Measurements from ENCODE around the gene MAP3K3.

The MAP3K3 gene

DNA sequence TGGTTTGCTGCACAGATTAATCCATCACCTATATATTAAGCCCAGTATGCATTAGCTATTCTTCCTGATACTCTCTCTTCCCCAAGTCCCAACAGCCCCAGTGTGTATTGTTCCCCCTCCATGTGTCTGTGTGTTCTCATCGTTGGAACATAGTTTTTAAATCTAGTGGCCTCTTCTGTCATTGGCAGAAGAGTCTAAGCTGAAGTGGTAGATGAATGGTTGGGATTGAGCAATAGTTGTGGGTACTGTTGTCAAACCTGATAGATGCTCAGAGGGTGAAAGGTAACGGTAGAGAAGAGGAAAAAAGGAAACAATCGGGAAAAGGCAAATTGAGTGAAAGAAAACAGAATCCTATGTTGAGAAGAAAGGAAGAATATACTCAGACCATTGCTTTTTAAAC, 29.9 kb downstream of the MAP3K3 start:
- DNase-seq (ENCODE audit: low read depth): no peak

DNA sequence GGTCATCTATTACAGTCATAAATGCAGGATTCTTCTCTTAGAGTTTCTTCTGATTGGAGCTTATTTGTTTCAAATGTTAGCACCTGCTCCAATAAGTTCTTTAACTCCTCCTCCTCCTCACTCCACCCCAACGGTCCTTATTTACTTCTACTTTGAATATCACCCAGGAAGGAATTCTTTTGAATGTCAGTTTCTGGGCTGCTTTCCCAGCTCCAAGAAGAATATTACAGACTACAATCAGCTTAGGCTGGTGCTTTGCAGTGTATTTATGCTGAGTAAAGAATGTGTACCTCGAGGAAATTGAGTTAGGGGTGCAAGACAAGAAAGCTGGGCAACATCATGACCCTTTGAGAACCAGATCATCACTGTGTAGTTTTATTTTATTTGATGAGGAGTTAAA, 30.8 kb downstream of the MAP3K3 start:
- DNase-seq (ENCODE audit: low read depth): no peak

DNA sequence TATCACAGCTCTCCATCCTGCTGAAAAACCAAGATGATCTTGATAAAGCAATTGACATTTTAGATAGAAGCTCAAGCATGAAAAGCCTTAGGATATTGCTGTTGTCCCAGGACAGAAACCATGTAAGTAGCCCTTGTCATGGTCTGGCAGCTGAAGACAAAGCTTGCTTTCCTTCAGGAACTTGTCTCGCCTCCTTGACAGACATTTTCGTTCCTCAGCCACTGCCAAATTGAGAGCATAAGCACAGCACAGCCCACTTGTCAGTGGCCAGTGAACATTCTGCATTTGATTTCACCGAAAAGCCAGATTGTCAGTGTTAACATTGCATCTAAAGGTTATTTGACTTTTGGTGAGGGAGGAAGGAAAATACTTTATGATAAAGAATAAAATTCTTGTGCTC, 35.6 kb downstream of the MAP3K3 start:
- DNase-seq (ENCODE audit: low read depth): no peak

DNA sequence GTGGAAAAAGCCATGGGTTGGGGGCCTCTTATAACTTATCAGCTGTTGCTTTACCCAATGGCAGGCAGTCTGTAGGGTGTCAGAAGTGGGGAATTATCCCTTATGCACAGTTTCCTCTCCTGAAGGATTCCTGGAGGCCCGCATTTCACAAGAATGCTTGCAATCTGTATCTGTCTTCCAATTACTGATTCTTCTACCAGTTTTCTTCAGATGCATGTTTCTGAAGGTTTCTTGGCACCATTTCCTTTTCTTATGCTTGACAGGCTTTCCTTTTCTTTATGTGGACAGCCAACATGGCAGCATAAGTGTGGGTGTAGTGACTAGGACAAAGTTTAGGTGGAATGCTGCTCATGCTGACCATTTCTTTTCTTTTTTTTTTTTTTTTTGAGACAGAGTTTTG, 36.1 kb downstream of the MAP3K3 start:
- DNase-seq (ENCODE audit: low read depth): no peak

DNA sequence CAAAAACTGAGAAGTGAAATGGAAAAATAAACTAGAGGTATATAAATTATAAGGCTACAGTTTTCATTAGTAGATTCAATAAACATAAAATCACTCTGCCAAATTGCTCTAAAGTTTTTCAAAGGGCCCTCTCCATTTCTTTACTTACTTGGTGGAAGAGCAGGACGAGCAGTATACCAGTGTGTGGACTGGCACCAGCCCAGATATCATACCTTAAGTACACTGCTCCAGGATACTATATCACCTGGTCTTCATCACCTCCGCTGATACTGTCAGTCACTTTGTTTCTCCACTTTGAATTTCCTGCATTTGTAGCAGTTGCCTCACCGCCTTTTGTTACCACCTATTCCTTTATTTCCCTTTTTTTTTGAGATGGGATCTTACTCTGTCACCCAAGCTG, 37.6 kb downstream of the MAP3K3 start:
- no peak for DNase-seq (ENCODE audit: low read depth)

DNA sequence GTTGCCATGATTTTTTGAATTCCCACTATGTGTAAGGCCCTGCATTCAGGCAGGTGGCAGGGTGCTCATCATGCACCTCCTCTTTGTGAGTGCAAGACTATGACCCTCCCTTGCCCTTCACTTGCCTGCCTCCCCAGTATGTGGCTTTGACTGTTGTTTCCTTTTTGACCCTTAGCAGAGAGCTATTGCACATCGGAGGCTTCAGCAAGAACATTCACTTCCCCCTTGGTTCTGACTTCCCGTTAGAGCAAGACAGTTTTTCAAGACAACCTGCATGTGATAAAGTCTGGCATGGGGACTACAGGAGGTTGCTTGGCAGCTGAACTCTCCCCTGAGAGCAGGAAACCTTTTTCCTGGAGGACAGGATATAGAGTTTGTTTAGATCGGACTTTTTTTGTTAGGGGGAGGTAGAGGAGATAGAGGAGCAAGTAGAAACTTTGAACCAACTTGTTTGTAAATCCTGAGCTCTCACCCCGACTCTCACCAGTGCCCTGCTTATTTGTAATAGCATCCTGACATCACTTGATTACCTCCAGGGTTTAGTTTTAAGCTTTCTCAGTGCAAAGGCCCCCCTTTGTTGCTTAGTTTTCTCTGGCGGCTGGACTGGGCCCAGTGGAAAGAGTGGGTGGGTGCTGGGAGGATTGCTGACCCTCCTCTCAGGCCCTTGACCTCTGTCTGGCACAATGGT, 43.5 kb downstream of the MAP3K3 start:
- DNase-seq (ENCODE audit: low read depth): no peak

DNA sequence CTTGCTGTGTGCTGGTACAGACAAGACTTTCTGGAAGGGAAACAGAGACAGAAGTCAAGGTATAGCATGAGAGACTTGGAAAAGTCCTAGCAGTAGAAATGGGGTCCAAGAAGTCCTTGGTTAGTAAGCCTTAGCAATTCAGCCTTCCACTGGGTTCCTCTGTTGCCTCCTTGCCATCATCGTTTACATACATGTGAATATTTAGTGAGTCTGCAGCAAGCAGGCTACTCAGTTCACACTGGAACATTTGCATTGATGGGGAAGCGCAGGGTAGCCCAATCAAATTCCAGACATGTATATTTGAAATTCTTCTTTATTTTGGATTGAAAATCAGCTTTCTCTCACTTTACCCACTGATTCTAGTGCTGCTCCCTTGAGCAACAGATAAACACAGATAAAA, 50.6 kb downstream of the MAP3K3 start:
- DNase-seq (ENCODE audit: low read depth): no peak

DNA sequence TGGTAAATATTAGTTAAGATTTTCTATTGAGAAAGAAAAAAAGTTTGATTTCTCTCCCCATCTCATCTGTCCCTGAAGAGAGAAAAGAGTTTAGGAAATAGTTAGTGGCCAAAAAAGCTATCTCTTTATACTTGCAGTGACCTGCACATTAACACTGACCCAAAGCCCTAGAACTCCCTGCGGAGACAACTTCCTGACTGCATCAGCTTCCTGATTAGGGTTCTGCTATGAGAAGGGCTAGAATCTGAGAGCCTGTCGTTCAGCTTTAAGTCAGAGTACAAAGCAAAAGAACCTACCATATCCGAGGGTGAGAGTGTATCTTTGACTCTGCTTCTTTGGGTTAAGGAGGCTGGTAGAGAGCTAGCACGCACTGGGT, 53.0 kb downstream of the MAP3K3 start:
- DNase-seq (ENCODE audit: low read depth): no peak

DNA sequence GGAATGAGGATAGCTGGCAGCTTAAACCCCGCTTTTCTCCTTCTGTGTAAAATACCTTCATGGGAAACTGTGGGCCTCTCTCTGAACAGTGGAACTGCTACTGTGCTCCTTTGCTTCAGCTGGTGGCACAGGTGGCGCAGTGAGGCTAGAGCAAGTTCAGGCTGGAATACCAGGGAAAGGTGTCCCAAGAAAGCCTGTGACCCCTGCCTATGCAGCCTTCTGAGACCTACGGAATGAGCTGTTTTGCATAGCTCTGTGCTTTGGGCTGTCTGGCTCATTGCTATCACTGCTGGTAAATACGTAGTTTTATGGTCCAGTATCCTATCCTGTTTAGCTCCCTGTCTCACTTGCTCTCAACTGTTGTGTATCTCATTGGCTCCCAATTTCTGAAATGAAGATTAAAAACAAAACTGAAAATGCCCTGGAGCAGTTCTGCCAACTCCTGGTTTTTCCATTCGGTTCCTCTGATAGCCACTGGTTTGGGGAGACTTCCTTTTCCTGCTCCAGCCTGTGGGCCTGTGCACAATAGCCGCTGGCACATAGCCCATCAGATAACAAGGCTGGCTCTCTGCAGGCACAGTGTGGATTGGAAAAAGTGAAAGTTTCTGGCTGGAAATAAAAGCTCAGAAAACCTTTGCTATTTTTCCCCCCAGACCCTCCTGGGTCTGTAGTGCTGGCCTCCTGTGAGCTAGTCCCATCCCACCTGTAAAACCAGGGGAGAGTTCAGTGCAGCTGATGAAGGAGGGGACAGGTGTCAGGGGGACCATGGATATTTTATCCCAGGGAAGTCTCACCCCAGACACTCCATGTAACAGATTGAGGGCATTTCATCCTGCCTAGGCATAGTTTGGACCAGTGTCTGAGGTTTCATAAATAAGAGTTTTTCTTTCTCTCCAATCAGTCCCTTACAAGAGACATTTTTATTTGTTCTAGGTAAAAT, 53.7 kb downstream of the MAP3K3 start:
- DNase-seq (ENCODE audit: low read depth): no peak

DNA sequence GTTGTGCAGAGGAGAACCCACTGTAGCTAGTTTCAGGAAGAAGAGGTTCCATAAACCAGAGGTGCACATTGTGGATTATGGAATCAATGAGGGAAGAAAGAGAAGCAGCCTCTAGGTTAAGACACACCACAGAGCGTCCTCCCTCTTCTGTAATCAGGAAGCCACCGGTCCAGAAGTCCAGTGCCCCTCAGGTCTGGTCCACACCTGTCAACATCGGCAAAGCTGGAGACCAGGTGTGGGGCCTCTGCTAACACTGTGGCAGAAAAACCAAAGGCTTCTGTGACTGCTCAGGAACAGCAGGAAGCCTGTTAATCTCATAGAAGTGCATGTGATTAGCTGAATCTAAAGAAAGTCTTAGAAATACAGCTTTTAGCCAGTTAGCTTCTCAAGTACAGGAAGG, 54.4 kb downstream of the MAP3K3 start:
- no peak for DNase-seq (ENCODE audit: low read depth)

DNA sequence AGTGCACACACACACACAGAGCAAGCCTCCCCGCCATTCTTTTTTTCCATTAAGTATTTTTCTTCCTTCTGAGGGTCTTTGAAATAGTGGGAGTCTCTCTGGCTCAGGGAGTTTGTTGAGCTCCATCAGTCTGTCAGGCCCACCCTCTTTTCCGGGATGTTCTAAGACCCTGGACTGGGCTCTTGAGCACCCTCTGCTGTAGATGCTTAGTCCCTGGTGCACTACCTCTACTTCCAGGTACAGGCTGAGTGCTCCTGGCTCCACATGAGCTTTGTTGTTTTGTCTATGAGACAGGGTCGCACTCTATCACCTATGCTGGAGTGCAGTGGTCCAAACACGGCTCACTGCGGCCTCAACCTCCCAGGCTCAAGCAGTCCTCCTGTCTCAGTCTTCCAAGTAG, 57.0 kb downstream of the MAP3K3 start:
- DNase-seq (ENCODE audit: low read depth): no peak

DNA sequence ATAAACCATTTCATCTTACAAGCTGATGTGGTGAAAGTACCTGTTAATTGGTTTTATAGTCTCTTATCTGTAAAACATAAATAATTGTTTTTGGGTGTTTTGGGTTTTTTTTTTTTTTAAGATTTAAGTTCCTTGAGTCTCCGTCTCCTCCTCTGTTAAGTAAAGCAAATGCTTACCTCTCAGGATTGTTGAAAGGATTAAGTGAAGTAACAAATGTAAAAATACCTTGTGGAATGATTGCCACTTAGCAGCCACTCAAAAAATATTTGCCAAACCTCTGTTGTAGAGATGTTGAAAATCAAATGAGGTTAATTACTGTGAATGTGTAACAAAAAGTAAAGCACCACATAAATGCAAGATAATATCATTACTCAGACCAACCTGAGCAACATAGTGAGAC, 58.5 kb downstream of the MAP3K3 start:
- no peak for DNase-seq (ENCODE audit: low read depth)

DNA sequence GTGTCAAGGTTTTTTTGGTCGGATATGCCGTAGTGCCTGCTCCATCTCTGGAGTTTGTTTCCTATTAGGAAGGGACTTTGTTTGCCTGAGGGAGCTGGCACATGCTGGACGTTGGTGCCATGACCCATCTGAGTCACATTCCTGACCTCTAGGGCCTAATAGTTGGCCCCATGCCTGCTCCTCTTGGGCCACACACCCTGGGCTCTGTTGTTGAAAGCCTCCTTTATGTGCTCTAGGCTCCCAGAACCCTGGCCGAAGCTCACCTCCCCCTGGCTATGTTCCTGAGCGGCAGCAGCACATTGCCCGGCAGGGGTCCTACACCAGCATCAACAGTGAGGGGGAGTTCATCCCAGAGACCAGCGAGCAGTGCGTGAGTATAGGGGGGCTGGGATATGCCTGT, 59.3 kb downstream of the MAP3K3 start:
- no peak for DNase-seq (ENCODE audit: low read depth)

DNA sequence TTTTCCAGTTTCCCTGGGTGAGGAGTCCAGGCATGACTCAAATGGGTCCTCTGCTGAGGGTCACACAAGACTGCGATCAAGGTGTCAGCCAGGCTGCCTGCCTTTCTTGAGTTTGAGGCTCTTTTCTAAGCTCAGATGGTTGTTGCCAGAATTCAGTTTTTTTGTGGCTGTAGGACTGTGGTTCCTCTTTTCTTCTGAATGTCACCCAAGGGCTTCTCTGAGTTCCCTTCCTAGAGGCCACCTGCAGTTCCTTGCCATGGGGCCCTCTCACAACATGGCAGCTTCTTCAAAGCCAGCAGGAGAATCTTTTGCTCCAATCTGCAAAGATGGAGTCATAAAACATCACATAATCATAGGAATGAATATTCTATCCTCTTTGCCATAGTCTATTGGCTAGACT, 60.2 kb downstream of the MAP3K3 start:
- no peak for DNase-seq (ENCODE audit: low read depth)

DNA sequence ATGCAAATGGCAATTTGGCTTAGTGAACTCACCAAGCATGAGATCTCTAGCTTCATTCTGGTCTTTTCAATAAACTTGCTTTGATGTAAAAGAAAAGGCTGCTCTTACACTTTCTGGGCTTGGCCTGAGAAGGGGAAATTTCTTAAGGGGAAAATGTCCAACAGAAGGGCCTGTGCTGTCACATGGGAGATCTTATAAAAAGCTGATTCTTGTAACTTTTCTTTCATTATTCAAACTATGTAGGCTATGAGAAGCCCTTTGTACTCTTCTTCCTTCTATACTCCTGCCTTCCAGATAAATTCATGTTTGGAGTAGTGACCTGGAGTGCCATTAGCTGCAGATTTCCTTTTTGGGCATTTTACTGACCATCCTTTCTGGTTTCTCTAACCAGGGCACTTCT, 60.8 kb downstream of the MAP3K3 start:
- no peak for DNase-seq (ENCODE audit: low read depth)

DNA sequence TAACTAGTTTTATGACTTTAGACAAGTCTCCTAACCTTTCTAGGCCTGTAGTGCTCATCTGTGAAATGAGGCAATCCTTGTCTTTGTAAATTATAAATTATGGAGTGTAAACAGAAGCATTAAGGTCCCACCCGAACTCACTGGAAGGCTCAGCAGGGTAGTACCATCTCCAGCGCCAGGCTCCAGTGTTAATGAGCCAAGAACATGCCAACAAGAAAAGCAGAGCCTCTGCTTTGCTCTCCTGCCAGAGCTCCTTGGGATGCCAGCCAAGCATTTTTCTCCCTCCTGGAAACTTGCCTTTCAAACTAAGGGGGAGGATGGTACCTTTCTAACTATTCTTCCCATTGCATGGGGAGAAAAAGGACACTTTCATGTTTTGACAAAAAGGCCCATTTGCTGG, 62.8 kb downstream of the MAP3K3 start:
- no peak for DNase-seq (ENCODE audit: low read depth)

DNA sequence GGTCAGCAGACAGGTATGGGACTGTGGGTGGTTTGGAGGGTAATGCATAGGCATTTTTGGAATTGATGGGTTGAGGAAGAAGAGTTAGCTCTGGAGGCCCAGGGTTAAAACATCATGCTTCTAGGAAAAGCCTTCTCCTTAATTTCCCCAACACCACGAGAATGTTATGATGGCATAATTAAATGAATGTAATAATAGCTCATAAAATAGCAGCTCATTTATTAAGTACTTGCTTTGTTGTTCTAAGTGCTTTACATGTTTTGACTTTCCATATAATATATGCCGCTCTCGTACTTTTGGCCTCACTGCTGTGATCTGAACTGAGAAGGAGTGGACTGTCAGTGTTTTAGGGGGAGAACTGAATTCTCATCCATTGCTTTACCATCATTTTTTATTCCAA, 63.4 kb downstream of the MAP3K3 start:
- DNase-seq (ENCODE audit: low read depth): no peak

DNA sequence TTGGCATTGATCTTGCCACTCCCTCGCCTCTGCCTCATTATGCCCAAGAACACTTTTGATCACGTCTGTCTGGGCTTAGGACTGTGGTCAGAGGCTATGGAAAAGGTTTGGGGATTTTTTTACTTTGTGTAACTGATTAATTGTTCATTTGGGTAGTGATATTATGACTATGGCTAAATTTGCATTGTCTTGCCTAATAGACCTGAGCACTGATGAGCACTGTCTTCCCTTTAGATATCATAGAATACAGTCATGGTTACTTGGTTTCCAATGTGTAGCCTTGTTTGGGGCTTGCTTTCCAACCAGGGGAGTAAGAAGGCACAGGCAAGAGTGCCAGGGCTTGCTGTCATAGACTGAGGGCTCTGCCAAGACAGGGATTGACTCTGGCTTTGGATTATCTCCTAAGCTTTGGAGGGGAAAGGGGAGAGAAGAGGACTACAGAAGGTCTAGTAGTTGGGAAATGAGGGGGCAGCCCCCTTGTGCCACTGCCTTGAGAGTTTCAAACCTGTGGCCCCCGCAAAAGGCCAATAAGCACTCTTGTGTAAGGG, 64.0 kb downstream of the MAP3K3 start:
- DNase-seq (ENCODE audit: low read depth): no peak

DNA sequence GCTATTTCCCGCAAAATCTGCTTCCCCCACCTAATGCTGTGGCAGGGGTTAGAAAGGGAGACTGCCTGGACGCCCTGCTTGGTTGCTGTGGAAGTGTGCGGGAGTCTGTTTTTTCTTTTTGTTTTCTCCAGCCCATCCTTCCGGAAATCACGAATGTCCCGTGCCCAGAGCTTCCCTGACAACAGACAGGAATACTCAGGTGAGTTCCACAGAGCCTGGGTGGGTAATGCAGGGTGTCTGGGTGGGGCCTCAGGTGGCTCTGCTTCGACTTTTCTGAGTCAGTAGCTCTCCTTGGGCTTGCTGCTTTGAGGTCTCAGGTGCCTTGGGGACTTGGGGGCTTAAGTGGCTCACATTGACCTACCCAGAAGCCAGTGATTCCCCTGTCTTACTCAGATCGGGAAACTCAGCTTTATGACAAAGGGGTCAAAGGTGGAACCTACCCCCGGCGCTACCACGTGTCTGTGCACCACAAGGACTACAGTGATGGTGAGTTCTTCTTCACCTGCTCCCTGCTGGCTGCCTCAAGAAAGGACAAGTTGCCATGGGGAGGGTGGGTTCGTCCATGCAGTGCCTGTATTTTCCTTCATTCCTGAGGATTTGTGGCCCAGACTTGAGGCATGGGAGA, 66.3 kb downstream of the MAP3K3 start:
- no peak for DNase-seq (ENCODE audit: low read depth)

DNA sequence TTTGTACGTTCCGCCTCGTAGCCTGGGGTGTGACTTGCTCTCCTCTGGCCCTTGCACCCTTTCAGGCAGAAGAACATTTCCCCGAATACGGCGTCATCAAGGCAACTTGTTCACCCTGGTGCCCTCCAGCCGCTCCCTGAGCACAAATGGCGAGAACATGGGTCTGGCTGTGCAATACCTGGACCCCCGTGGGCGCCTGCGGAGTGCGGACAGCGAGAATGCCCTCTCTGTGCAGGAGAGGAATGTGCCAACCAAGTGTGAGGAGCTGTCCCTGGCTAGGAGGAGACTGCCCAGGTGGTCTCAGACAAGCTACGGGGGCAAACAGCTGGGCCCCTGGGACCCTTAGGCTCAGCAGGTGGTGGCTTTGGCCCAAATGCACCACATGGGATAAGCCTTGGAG, 67.3 kb downstream of the MAP3K3 start:
- DNase-seq (ENCODE audit: low read depth): no peak

DNA sequence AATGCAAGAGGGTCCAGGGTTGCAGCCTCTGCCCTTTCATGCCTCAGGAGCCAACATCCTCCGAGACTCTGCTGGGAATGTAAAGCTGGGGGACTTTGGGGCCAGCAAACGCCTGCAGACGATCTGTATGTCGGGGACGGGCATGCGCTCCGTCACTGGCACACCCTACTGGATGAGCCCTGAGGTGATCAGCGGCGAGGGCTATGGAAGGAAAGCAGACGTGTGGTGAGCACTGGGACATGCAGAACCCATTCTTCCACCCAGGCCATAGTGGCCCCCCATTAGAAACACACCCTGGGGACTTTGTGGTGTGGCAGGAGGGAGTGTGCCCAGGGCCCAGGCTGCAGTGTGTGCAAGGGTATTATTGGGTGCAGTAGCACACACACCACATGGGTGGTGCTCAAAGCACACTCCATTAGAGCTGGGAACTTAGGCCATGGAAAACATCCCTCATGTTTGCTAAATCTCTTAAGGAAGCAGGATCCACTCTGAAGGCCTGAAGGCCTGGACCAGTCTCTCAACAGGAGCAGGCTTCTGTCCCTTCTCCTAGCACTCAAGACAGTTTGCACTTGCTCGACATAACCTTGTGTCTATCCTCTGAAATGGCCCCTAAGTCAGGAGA, 70.1 kb downstream of the MAP3K3 start:
- DNase-seq (ENCODE audit: low read depth): no peak

DNA sequence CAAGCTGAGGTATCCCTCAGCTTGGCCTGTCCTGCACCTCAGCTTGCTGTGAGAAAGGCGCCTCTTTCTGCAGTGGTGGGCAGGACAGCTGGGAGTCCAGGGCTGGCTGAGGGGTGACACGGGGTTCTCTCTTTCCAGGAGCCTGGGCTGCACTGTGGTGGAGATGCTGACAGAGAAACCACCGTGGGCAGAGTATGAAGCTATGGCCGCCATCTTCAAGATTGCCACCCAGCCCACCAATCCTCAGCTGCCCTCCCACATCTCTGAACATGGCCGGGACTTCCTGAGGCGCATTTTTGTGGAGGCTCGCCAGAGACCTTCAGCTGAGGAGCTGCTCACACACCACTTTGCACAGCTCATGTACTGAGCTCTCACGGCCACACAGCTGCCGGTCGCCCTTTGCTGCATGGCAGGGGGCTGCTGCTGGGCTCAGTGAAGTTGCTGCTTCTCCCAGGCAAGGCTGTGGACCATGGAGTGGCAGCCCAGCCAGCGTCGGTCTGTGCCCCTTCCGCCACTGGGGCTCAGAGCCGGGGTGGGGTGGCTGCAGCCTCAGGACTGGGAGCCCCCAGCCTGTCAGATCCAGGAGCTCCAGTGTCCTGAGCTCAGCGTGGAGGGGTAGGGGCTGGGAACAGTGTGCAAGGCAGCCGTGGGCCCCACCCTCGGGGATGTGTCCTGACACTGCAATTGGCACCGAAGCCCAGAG, 71.3 kb downstream of the MAP3K3 start:
- no peak for DNase-seq (ENCODE audit: low read depth)
